Kidney epithelial cell (primary cell): Measurements from ENCODE around the gene GSTM2. TPM values are rescaled to one million over a fixed set of nuclear protein-coding genes. Genes with fewer than 3 reads are reported as not detected.
"Not testable (repeated sequence)": the region's sequence is repeated elsewhere in the genome, so short reads cannot be mapped to it uniquely, and the experiment has no call there.

ENCODE experiments used
- DNase-seq: peaks from one replicate; pipeline ENCODE4 v3.0.0-alpha.2; 2010; ENCODE audit warnings: low read depth
- H3K27me3 ChIP-seq: 2 replicates; pipeline ENCODE4 v1.6.0; 2011; ENCODE audit warnings: low read length; ENCODE audit not compliant: control insufficient read depth, insufficient read depth
- H3K36me3 ChIP-seq: 2 replicates; pipeline ENCODE4 v1.5.1; 2011; ENCODE audit warnings: low read length; ENCODE audit not compliant: control insufficient read depth, insufficient read depth
- H3K4me3 ChIP-seq: 2 replicates; pipeline ENCODE4 v1.5.1; 2011; ENCODE audit warnings: low read depth, mild to moderate bottlenecking, control low read depth, low read length
- total RNA-seq: library from RNA; depleted of rRNA; stranded (reverse); fragments of >200 nt; gene quantifications from 2 replicates; pipeline ENCODE4 v1.2.3, GENCODE V29; 2015
- TF ChIP-seq, protein P1 (sequence below): IDR thresholded peaks from 2 replicates; pipeline ENCODE4 v1.5.1; 2011; ENCODE audit warnings: mild to moderate bottlenecking, moderate library complexity, low read length, control low read depth, inconsistent platforms; ENCODE audit not compliant: insufficient read depth, poor library complexity, severe bottlenecking

Gene GSTM2
- total RNA-seq, 1 donor from 2014 or later: 3.8 TPM

DNA sequence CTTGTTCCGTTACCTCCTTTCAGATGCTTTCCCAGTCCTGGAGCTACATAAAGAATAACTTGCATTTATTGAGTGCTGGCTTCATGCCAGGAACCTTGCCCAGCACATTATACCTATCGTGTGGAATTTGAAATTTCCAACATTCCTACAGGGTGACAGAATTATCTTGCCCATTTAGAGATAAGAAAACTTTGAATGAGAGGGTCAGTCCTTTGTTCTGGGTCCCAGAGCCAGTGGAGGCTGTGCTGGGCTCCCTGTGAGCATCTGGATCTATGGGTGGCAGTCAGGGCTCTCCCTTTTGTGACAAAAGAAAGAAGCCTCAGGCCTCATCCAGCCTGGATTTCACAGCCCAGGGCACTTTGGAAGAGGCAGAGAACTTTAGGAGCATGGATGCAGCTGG lies 8.7 kb upstream of the GSTM2 start:
- DNase-seq: no peak

DNA sequence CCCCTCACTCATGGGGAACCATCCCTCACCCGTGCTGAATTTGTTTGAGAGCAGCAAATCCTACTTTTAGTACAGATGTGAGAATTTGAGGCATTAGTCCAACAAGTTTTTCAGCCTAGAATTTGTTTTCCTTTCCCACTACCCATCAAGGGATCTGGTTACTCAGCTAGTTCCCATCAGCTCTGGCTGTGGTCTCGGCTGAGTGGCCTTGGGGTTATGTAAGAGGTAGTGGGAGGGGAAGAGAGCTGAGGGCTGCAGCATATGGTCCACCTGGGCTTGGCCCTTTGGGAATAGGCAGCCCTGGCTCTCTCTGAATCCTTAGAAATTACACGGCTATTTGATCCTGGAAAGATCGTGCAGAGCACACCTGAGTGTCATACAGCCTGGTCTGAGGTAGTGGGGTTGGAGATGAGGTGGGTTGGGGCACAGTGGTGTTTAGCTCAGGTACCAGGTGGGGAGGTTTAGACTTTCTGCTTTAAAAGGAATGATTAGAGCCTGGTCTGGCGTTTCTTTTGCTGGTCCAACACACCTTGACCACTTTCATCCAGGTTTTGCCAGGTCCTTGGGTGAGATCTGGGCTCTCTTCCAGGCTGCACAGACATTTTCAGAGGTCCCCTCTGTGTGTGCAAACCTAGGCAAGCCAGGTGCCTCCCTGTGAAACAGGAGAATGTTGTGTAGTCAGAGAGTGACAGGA lies 7.7 kb upstream of the GSTM2 start:
- Histone ChIP-seq H3K36me3 (no peaks in the 10 kb centered on the region), H3K4me3 (no peak overlapping the region), H3K27me3 (no peaks in the 10 kb centered on the region)
- peak; percentile 70 for DNase-seq
- TF ChIP-seq, protein P1, sequence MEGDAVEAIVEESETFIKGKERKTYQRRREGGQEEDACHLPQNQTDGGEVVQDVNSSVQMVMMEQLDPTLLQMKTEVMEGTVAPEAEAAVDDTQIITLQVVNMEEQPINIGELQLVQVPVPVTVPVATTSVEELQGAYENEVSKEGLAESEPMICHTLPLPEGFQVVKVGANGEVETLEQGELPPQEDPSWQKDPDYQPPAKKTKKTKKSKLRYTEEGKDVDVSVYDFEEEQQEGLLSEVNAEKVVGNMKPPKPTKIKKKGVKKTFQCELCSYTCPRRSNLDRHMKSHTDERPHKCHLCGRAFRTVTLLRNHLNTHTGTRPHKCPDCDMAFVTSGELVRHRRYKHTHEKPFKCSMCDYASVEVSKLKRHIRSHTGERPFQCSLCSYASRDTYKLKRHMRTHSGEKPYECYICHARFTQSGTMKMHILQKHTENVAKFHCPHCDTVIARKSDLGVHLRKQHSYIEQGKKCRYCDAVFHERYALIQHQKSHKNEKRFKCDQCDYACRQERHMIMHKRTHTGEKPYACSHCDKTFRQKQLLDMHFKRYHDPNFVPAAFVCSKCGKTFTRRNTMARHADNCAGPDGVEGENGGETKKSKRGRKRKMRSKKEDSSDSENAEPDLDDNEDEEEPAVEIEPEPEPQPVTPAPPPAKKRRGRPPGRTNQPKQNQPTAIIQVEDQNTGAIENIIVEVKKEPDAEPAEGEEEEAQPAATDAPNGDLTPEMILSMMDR: no peak

More for the DNA sequence above, 8.7 kb upstream of the GSTM2 start:
- no peaks in the 10 kb centered on the region for H3K27me3 ChIP-seq
- no peaks in the 10 kb centered on the region for H3K36me3 ChIP-seq
- TF ChIP-seq, protein P1: no peak
- no peak overlapping the region for H3K4me3 ChIP-seq

DNA sequence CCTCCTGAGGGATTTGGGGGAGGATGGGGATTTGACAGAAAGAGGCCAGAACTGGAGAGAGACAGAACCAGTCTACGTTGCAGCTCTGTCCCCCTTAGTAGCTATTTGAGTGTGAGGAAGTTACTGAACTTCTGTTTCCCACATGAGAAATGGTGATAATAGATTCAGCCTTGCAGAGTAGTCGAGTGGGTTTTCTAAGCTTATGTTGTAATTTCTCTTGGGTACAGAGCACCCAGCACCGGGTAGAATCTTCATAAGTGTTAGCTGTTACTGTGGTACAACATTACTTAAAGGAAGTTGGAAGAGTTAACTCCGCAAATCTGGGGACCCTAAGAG lies 7.2 kb upstream of the GSTM2 start:
- H3K27me3 ChIP-seq, H3K36me3 ChIP-seq, DNase-seq, H3K4me3 ChIP-seq: not testable (repeated sequence)

DNA sequence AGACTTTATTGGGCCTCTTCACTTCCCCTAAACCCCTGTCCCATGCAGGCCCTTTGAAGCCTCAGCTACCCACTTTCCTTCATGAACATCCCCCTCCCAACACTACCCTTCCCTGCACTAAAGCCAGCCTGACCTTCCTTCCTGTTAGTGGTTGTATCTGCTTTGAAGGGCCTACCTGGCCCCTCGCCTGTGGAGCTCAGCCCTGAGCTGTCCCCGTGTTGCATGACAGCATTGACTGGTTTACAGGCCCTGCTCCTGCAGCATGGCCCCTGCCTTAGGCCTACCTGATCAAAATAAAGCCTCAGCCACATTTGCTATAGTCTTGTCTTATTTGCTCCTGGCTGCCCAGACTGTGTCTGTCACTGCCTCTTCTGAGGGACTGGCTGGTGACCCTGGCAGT lies 6.5 kb upstream of the GSTM2 start:
- TF ChIP-seq, protein P1: no peak
- no peak for DNase-seq
- Histone ChIP-seq H3K36me3 (no peaks in the 10 kb centered on the region), H3K4me3 (no peak overlapping the region), H3K27me3 (no peaks in the 10 kb centered on the region)

DNA sequence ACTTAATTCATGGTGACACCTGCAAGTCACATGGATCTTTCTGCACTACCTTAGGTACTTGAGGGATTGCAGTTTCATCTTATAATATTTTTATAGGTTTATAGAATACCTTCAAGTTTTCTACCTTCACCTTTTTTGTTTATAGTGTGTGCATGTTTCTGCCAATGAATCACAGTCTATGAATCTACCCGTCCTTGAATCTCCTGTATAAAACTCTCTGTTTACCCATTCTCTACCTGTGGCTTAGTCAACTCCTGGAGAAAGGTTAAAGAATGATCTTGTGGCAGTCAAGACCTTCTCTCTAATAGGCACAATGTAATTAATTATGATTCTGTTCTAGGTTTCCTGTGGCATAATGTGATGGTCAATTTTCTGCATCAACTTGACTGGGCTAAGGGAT lies 3.2 kb upstream of the GSTM2 start:
- DNase-seq: no peak
- H3K4me3 ChIP-seq: no peak overlapping the region
- H3K27me3 ChIP-seq: no peaks in the 10 kb centered on the region
- TF ChIP-seq, protein P1: no peak
- H3K36me3 ChIP-seq: no peaks in the 10 kb centered on the region

DNA sequence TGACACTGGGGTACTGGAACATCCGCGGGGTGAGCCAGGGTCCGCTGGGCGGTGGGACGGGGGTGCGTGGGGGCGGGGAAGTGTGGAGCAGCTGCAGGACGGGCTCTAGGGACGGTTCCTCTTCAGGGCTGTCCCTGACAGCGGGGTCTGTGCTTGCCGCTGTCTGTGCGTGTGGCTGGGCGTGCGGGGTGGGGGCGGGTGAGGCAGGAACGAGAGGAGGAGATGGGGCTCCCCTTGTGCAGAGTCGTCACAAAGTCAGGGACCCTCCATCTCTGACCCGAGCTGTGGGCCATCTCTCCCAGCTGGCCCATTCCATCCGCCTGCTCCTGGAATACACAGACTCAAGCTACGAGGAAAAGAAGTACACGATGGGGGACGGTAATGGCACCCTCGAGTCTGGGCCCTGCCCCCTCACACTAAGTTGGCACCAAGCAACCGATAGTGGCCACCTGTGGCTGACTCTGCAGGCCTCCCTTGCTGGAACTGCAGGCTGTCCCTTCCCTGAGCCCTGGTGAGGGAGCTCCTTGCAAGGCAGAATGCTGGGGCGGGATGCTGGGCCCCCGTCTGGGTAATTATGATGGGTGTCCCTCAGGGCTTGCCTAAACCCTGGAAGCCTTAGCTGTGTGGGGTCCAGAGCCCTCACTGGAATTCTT lies 392 bp downstream of the GSTM2 start:
- TF ChIP-seq, protein P1: no peak
- Histone ChIP-seq H3K36me3 (no peaks in the 10 kb centered on the region), H3K4me3 (peak overlapping the region; percentile 44), H3K27me3 (no peaks in the 10 kb centered on the region)
- DNase-seq: no peak
